Tibial nerve (tissue), 4 donors: ENCODE data around the gene FBLN2. TPM values are rescaled to one million over a fixed set of nuclear protein-coding genes. Genes with fewer than 3 reads are reported as not detected.

Experiments
- DNase-seq, 2 donors: peaks; one replicate each; pipeline ENCODE4 v3.0.0-alpha.2; 2019; ENCODE audit warnings: low spot score in 2 of 2
- H3K27ac ChIP-seq, 4 donors: fragments of 200-600 bp; sonication (generic) in 3 of 4; one replicate each; pipeline ENCODE4 v1.5.1; 2017 to 2019; ENCODE audit warnings: mild to moderate bottlenecking in 1 of 4
- H3K27me3 ChIP-seq, 2 donors: fragments of 200-600 bp; sonication (generic) in 1 of 2; one replicate each; pipeline versions ENCODE4 v1.5.1 to v1.6.0; 2017 to 2019
- H3K36me3 ChIP-seq, 3 donors: fragments of 200-600 bp; sonication (generic); one replicate each; pipeline ENCODE4 v1.5.1; 2018 to 2019
- H3K4me1 ChIP-seq, 4 donors: fragments of 200-600 bp; sonication (generic) in 3 of 4; one replicate each; pipeline ENCODE4 v1.5.1; 2017 to 2019
- H3K4me3 ChIP-seq, 4 donors: fragments of 200-600 bp; sonication (generic) in 3 of 4; one replicate each; pipeline ENCODE4 v1.5.1; 2017 to 2019; ENCODE audit warnings: mild to moderate bottlenecking in 1 of 4, moderate library complexity in 1 of 4
- H3K9me3 ChIP-seq, 4 donors: fragments of 200-600 bp; sonication (generic) in 3 of 4; one replicate each; pipeline ENCODE4 v1.5.1; 2017 to 2019
- CTCF ChIP-seq, 5 experiments: fragments of 200-600 bp in 3 of 5; fragments of 450-650 bp in 2 of 5; sonication (generic) in 3 of 5; IDR thresholded peaks; one replicate each; pipeline ENCODE4 v1.5.1; 2016 to 2019; ENCODE audit warnings: antibody characterized with exemption in 5 of 5, mild to moderate bottlenecking in 3 of 5, moderate library complexity in 2 of 5
- EP300 ChIP-seq, 2 donors: sonication (generic); formaldehyde crosslinking; IDR thresholded peaks; one replicate each; pipeline ENCODE4 v1.6.1; 2017; ENCODE audit warnings: antibody characterized with exemption in 2 of 2, mild to moderate bottlenecking in 1 of 2
- POLR2A ChIP-seq, 2 donors: fragments of 450-650 bp; IDR thresholded peaks; one replicate each; pipeline ENCODE4 v1.6.1; 2017; ENCODE audit warnings: antibody characterized with exemption in 2 of 2, mild to moderate bottlenecking in 2 of 2, moderate library complexity in 2 of 2
- WGBS, 2 donors: methylation state at CpG; one replicate each; pipeline ENCODE4 v1.1.5; 2018; 5-methylcytosine and 5-hydroxymethylcytosine counted together
- total RNA-seq, 4 donors: library from RNA; depleted of rRNA; stranded (reverse); fragments of >200 nt; gene quantifications; one replicate each; pipeline ENCODE4 v1.1.0, GENCODE V29; 2016

FBLN2 gene
- total RNA-seq, 4 donors from 2014 or later: 185 to 445 (median 240) TPM

- TF ChIP-seq EP300 (IDR thresholded peaks at IDR 0.05) (no peak), CTCF (IDR thresholded peaks at IDR 0.05) (no peak), POLR2A (IDR thresholded peaks at IDR 0.05) (no peak)
These were observed 19.6 kb downstream of the FBLN2 start for GRCh38 chr3:13568515-13569028.

GRCh38 chr3:13569201-13569600 is 20.3 kb downstream of the FBLN2 start:
- Histone ChIP-seq H3K27ac (no peak overlapping the region), H3K4me1 (peaks cover 0 to 37% (median 1%) of the 10 kb centered on the region in 4 donors), H3K36me3 (peaks cover 0 to 26% (median 0%) of the 10 kb centered on the region in 3 donors), H3K9me3 (no peaks in the 10 kb centered on the region), H3K4me3 (no peak overlapping the region), H3K27me3 (no peaks in the 10 kb centered on the region)
- 73 to 75% methylated on average over 7 of the region's 7 CpGs for WGBS, 2 donors
- no peak for DNase-seq
- no peak for TF ChIP-seq CTCF (IDR thresholded peaks at IDR 0.05)
- no peak for TF ChIP-seq POLR2A (IDR thresholded peaks at IDR 0.05)
- TF ChIP-seq EP300 (IDR thresholded peaks at IDR 0.05): no peak

More at GRCh38 chr3:13568515-13569028, 19.6 kb downstream of the FBLN2 start:
- no peak for DNase-seq
- Histone ChIP-seq H3K27ac (no peak overlapping the region), H3K4me3 (no peak overlapping the region), H3K4me1 (peaks cover 0 to 38% (median 0%) of the 10 kb centered on the region in 4 donors), H3K27me3 (no peaks in the 10 kb centered on the region), H3K36me3 (peaks cover 0 to 26% (median 0%) of the 10 kb centered on the region in 3 donors), H3K9me3 (no peaks in the 10 kb centered on the region)
- 73 to 76% methylated on average over 15 of the region's 15 CpGs for WGBS, 2 donors

GRCh38 chr3:13569641-13570390 is 20.9 kb downstream of the FBLN2 start:
- DNase-seq: no peak
- peaks cover 0 to 26% (median 0%) of the 10 kb centered on the region in 3 donors for H3K36me3 ChIP-seq
- no peak overlapping the region for H3K27ac ChIP-seq
- H3K4me1 ChIP-seq: peaks cover 0 to 38% (median 7%) of the 10 kb centered on the region in 4 donors
- H3K9me3 ChIP-seq: no peaks in the 10 kb centered on the region
- no peak for TF ChIP-seq CTCF (IDR thresholded peaks at IDR 0.05)
- TF ChIP-seq POLR2A (IDR thresholded peaks at IDR 0.05): no peak
- no peak for TF ChIP-seq EP300 (IDR thresholded peaks at IDR 0.05)
- no peaks in the 10 kb centered on the region for H3K27me3 ChIP-seq
- whole genome bisulfite sequencing, 2 donors: 68 to 81% methylated on average over 20 to 26 of the region's 26 CpGs
- no peak overlapping the region for H3K4me3 ChIP-seq

GRCh38 chr3:13570391-13571194 is 21.7 kb downstream of the FBLN2 start:
- TF ChIP-seq EP300 (IDR thresholded peaks at IDR 0.05): no peak
- TF ChIP-seq CTCF (IDR thresholded peaks at IDR 0.05): no peak
- no peak for TF ChIP-seq POLR2A (IDR thresholded peaks at IDR 0.05)
- H3K36me3 ChIP-seq: peaks cover 0 to 26% (median 0%) of the 10 kb centered on the region in 3 donors
- no peak overlapping the region for H3K4me3 ChIP-seq
- H3K27me3 ChIP-seq: no peaks in the 10 kb centered on the region
- no peak for DNase-seq
- H3K4me1 ChIP-seq: peaks cover 0 to 38% (median 13%) of the 10 kb centered on the region in 4 donors
- no peak overlapping the region for H3K27ac ChIP-seq
- WGBS, 2 donors: 88 to 90% methylated on average over 41 to 45 of the region's 46 CpGs
- no peaks in the 10 kb centered on the region for H3K9me3 ChIP-seq
